ENCODE data around the gene ST6GALNAC1.

GRCh38 chr17:76633628-76634328, 9.8 kb downstream of the ST6GALNAC1 start:
- no peak for TF ChIP-seq POLR2A (IDR thresholded peaks at IDR 0.05)
- TF ChIP-seq CTCF (IDR thresholded peaks at IDR 0.05), result no peak
- TF ChIP-seq EP300 (IDR thresholded peaks at IDR 0.05), result no peak

Data from ovary (tissue), 3 donors.